Chondrocyte (in vitro differentiated cells): ENCODE measurements around the gene ITPK1. TPM values are rescaled to one million over a fixed set of nuclear protein-coding genes. Genes with fewer than 3 reads are reported as not detected.

Source experiments
- DNase-seq: peaks from one replicate; pipeline ENCODE4 v3.0.0; 2021; ENCODE audit warnings: mixed read lengths, low spot score
- H3K27ac Mint-ChIP-seq: one replicate; pipeline ENCODE4 v1.8.0; 2021; ENCODE audit warnings: mild to moderate bottlenecking, moderate library complexity, mixed read lengths; ENCODE audit not compliant: unreplicated experiment
- H3K27me3 Mint-ChIP-seq: 2 replicates; pipeline ENCODE4 v1.8.0; 2021; ENCODE audit warnings: low read depth, mixed read lengths
- H3K36me3 Mint-ChIP-seq: 2 replicates; pipeline ENCODE4 v1.8.0; 2021; ENCODE audit warnings: low read depth, mixed read lengths
- H3K4me1 Mint-ChIP-seq: 2 replicates; pipeline ENCODE4 v1.8.0; 2021; ENCODE audit warnings: low read depth, mild to moderate bottlenecking, mixed read lengths
- H3K4me3 Mint-ChIP-seq: one replicate; pipeline ENCODE4 v1.8.0; 2021; ENCODE audit warnings: mild to moderate bottlenecking, moderate library complexity, mixed read lengths; ENCODE audit not compliant: unreplicated experiment
- H3K9me3 Mint-ChIP-seq: 2 replicates; pipeline ENCODE4 v1.8.0; 2021; ENCODE audit warnings: low read depth, mixed read lengths
- total RNA-seq: library from RNA; stranded (reverse); gene quantifications from 3 replicates; pipeline ENCODE4 v1.2.1, GENCODE V29; 2021
- TF ChIP-seq, protein P1 (sequence below): fragments of 200-600 bp; sonication (generic); IDR thresholded peaks from 2 replicates; pipeline ENCODE4 v1.5.0; 2021; ENCODE audit warnings: antibody characterized with exemption, mild to moderate bottlenecking, moderate library complexity

ITPK1 gene
- total RNA-seq, 1 donor from 2014 or later: 27.7 TPM

DNA sequence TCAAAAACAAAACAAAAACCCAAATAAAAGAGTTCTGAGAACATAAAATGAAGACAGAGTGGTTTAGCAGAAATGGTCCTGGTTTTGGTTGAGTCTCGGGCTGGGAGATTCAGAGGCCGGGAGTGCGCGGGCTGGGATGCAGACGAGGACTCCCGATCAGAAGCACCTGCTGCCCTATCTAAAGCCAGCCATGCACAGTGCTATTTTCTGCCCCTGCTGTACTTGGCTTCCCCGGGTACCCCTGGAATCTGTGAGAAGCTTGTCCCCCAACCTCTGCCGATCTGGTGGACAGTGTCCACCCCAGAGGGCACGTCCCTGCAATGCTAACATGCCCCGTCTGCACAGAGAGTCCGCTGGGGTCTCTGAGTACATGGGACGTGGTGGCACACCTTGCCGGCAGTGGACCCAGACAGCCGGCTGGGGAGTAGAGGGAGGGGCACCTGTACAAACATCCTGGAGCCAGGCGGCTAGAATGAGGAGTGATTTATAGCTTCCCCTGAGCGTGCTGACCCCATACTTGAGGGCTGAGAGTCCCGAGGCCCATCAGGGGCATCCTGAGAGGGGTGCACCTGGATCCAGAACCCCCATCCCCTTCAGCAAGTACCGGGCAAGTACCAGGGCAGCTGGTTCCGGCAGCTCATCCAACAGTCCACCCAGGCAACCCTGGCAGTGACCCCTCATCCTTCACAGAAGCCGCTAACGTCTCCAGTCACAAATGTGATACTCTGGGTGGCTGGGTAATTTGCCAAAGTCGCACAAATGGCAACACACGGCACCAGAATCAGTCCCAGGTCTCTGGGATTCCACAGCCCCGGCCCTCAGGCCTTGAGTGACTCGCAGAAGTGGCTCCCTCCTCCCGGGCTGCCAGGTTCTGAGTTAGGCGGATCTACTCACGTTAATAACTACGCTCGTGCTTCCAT, 155.7 kb downstream of the ITPK1 start:
- H3K9me3 Mint-ChIP-seq: no peaks in the 10 kb centered on the region
- H3K4me1 Mint-ChIP-seq: peaks cover 12% of the 10 kb centered on the region
- no peak overlapping the region for H3K4me3 Mint-ChIP-seq
- H3K36me3 Mint-ChIP-seq: peaks cover 4% of the 10 kb centered on the region
- peak; percentile 75 for DNase-seq
- no peaks in the 10 kb centered on the region for H3K27me3 Mint-ChIP-seq
- TF ChIP-seq, protein P1, sequence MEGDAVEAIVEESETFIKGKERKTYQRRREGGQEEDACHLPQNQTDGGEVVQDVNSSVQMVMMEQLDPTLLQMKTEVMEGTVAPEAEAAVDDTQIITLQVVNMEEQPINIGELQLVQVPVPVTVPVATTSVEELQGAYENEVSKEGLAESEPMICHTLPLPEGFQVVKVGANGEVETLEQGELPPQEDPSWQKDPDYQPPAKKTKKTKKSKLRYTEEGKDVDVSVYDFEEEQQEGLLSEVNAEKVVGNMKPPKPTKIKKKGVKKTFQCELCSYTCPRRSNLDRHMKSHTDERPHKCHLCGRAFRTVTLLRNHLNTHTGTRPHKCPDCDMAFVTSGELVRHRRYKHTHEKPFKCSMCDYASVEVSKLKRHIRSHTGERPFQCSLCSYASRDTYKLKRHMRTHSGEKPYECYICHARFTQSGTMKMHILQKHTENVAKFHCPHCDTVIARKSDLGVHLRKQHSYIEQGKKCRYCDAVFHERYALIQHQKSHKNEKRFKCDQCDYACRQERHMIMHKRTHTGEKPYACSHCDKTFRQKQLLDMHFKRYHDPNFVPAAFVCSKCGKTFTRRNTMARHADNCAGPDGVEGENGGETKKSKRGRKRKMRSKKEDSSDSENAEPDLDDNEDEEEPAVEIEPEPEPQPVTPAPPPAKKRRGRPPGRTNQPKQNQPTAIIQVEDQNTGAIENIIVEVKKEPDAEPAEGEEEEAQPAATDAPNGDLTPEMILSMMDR: no peak
- no peak overlapping the region for H3K27ac Mint-ChIP-seq

DNA sequence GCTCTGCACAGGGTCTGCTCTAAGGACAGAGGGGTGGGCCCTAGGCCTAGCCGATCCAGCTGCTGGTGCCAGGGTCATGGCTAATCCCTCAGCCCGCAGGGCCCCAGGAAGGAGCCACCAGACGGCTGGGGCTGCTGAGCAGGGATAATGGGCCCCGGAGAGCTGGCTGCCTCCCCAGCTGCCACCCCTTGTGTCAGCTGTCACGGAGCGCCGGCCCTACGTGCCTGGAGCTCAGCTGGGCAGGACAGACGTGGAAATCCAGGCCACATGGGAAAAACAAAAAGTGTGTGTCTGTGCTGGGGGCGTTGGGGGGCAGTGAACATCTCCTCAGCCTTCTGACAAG, 156.6 kb downstream of the ITPK1 start:
- TF ChIP-seq, protein P1: no peak
- Mint-ChIP-seq H3K4me3 (no peak overlapping the region), H3K27ac (no peak overlapping the region), H3K27me3 (no peaks in the 10 kb centered on the region), H3K9me3 (no peaks in the 10 kb centered on the region), H3K36me3 (peaks cover 4% of the 10 kb centered on the region), H3K4me1 (peaks cover 12% of the 10 kb centered on the region)
- DNase-seq: no peak

DNA sequence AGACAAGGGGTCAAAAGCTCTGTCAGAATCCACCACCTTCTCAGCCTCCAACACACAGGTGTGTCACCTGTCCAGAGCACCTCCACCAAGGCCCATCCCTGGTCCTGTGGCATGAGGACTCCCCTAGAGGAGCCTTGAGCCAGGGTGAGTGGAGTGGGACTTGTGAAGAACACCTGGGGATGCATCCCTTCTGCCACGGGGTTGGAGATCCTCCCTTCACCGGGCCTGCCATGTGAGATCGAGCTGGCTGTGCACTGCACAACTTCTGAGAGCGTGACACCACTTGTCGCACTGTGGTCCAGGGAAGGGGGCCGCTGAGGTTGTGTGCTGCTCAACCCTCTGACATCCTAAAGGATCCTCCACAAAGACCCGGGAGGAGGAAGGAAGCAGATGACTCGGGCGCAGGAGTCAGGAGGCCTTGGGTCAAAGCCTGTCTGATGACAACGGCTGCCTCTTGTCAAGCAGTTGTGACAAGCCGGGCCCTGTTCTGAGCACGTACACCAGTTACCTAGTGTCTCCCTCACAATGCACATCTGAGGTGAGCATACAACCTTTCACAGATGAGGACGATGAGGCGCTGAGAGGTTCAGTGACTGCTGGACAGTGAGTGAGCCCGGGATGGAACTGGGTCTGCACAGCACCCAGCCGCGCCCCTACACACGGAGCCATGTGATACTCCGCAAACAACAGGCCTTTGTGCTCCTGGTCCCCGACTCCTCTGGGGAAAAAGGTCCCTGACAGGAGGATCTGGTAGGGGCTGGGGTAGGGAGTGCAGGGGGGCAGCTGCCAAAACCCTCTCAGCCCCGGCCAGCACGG, 157.1 kb downstream of the ITPK1 start:
- Mint-ChIP-seq H3K4me3 (no peak overlapping the region), H3K36me3 (peaks cover 4% of the 10 kb centered on the region), H3K27ac (no peak overlapping the region), H3K9me3 (no peaks in the 10 kb centered on the region), H3K4me1 (peaks cover 6% of the 10 kb centered on the region), H3K27me3 (no peaks in the 10 kb centered on the region)
- TF ChIP-seq, protein P1: no peak
- no peak for DNase-seq

DNA sequence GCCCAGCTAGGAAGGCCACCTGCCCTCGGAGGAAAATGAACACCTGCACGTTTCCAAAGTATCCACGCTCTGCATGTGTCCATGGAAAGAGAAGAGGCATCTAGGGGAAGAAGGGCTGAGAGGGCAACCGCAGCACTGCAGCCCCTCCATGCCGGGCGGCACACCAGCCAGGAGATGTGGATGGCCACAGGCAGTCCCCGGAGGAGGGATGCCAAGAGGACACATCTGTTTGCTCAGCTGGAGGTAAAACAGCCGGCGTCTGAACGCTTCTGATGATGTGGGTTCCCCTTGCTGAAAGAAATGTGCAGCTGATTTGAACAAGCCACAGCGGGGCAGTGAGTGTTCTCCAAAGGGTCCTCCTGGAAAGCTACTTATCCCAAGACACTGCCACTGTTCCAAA, 158.8 kb downstream of the ITPK1 start:
- TF ChIP-seq, protein P1: no peak
- Mint-ChIP-seq H3K27me3 (peaks cover 2% of the 10 kb centered on the region), H3K36me3 (peaks cover 4% of the 10 kb centered on the region), H3K4me1 (peaks cover 4% of the 10 kb centered on the region), H3K4me3 (no peak overlapping the region), H3K9me3 (no peaks in the 10 kb centered on the region), H3K27ac (no peak overlapping the region)
- peak; percentile 75 for DNase-seq

DNA sequence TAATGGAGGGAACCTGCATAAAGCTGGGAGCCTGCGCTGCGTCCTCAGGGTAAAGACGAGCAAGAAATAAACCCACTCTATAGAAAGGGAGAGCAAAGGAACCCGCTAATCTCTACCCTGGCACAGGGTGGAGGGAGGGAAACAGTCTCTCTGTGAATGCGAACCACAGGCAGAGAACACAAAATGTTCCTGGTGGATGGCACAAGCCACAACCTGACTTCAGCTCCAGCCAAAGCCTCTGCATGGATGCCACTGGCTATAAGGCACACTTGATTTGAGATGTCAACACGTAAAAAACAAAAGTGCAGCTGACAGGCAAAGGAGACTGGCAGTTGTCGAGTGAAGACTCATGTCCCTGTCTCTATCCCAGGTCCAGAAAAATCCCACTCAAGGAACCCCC, 160.3 kb downstream of the ITPK1 start:
- Mint-ChIP-seq H3K4me3 (no peak overlapping the region), H3K36me3 (peaks cover 4% of the 10 kb centered on the region), H3K9me3 (no peaks in the 10 kb centered on the region), H3K27ac (no peak overlapping the region), H3K4me1 (peaks cover 4% of the 10 kb centered on the region), H3K27me3 (peaks cover 3% of the 10 kb centered on the region)
- TF ChIP-seq, protein P1: no peak
- peak; percentile 33 for DNase-seq
